IPS-NIHi7 (cell line): ENCODE data around the gene ZDHHC20.

Source experiments
- DNase-seq: peaks from one replicate; pipeline ENCODE4 v3.0.0; 2012; ENCODE audit warnings: mixed read lengths; ENCODE audit errors: extremely low spot score

Gene ZDHHC20

DNA sequence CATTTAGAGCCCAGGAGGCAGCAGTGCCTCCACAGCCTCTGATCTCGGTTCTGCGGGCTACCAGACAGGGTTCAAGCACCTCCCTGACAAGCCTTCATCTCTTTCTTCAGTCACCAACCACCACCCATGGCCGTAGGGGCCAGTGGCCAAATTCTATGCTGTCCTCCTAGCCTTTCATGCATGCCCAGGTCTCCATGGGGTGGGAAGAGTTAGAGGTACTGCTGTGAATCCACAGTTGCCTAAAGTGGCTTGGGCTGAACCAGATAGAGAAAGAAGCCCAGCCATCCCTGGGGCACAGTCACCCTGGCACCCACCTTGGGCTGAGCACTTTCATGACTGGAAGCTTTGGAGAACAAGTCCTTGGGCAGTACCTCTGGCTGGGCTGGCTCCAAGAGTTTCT, 97.4 kb downstream of the ZDHHC20 start:
- DNase-seq: no peak

DNA sequence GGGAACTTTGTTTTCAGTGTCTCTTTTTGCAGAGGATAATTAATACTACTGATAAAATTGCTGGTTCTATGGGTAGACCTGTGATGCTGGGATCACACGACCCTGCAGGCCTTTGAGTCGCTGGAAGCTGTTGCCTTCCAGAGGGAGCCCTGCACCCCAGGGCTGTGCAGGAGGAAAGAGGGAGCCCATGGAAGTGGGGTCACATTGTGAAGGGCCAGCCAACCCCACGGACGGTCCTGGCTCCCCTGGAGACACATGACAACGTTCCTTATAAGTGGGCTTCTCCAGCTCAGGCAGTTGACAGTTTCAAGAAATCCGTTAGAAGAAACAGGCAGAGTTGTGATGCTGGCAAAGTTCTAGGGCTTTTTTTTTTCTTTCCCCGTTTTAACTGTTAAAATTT, 98.0 kb downstream of the ZDHHC20 start:
- DNase-seq: no peak

DNA sequence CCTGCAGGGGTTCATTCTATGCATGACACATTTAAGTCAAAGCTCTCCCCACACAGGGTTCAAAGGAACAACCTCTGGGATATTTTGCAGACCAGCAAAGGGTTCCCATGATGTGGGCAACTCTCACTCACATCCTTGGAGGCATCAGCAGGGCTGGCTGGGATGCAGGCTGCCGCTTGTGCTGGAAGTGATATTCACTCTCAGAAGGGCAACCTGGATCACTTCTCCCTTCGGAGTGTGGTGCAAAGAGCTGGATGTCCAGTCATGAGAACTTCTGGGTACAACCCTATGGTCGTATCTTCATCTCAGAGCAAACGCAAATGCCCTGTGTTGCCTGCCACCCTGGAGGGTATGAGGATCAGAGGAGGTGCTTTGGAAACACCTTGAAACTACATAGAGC, 98.6 kb downstream of the ZDHHC20 start:
- DNase-seq: no peak

DNA sequence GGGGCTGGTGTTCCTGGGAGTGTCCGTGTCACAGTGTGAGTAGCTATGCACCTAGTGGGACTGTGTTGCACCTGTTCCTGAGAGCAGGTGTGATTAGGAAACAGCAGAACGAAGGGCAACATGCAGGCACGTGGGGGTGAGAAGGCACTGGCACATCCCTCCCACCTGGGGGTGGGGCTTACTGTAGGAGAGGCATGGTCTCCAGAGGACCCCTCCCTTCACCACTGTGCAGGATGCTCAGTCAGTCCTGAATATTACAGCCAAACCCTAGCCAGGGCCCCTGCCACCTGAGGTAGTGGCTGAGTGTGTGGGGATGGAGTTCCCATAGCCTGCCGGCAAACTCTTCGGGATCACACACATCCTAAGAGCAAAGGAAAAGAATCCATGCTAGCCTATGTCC, 99.2 kb downstream of the ZDHHC20 start:
- DNase-seq: no peak

DNA sequence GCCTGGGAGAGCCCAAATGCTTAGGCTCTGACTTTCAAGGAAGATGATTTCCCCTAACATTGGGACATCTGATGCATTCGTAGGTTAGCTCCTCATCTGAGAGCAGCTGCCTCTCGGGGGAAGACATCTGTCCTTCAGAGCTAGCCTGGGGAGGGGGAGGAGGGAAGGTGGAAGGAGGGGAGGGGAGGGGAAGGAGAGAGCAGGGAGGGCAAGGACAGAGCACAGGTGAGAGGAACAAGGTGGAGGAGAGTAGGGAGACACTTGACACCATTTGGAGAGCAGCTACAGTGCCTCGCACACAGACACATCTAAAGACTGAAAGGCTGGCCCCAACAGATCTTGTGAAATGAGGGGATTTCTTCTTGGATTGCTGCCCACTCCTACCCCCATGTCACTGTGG, 103.8 kb downstream of the ZDHHC20 start:
- no peak for DNase-seq

DNA sequence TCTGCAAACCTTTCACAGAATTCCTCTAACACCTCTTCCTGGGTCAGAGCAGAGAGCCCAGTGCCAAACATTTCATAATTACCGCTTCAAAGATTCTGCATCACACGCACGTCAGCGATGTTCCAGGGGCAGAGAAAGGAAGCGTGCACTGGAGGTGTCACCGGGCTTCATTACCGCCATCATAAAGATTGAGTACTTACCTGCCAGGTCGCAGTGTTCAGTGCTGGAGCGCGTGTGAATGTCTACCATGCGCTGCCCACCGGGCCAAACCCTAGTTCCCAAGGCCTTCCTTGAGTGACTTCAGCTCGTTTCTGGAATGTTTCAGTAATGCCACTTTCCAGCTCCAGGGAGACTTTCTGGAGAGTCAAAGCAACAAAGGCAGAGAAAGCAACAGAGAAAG, 104.4 kb downstream of the ZDHHC20 start:
- no peak for DNase-seq

DNA sequence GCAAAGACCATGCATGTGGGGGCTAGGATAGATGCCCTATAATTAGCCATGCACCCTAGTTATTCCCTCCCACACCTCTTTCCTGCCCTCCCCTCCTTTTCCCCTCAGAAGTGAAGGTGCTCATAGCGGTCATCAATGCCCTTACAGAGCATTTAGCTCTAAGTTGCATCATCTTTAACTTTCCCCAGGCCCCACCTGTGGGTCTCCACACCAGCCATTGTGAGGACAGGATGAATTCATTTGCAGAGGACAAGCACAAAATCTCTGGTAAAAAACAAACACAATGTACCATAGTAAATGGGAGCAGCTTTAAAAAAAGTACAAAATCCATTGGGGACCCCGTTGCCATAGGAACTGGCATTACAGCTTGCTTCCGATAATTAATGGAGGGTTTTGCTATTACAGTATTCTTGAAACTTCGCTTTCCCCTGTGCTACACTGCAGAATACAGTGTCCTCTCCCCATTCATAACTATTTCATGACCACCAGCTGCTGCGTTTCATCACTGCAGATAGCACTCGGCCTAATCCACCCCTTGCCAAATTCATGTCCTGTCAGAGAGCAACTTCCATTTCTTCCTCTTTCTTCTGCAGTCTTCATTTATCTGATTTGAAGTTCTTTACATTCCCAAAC, 110.5 kb downstream of the ZDHHC20 start:
- DNase-seq: no peak

DNA sequence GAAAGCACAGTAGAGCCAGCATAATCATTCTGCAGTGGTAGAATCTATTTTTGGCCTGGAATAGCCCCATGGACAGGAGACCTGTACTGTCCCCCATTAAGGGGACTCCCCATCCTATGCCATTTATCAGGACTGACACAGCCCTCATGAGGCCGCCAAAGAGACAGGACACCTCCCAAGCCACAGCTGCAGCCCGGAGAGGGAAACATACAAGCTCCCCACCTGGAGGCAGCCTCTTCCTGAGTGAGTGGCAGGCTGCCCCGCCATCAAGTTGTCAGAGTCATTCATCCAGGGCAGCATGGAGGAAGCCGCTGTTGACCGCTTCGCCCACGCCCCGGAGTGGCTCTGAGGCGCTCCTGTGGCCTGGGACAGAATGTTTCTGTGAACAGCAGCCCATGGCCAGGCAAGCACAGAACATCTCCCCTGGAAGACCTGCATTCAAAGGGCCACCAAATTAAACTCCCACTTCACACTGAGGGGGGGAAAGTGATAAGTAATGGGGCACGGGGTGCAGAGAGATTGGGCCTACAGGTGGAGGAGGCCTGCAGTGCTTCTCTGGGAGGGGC, 111.3 kb downstream of the ZDHHC20 start:
- DNase-seq: peak; percentile 38

DNA sequence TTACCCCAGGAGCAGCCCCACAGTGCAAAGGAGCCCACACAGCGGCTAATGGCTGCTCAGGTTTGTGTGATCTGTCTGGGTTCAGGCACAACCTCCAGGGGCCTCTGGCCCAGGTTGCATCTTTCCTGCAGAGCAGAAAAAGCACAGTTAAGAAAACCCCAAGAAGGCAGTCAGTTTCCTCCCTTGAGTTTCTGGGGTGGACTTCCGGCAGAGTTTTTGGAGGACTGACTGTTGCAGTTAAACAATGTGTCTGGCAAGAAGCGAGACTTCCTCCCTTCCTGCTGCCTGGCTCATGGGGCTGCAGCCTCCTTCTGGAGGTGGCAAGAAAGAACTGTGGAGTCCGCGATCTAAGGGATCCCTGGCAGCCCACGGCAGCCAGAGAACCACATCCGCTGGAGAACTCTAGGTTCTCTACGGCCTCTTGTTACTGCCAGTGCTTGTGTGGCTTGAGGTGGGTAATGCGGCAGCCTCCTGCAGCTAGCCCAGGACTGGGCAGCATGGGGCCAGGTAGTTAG, 114.4 kb downstream of the ZDHHC20 start:
- DNase-seq: no peak

DNA sequence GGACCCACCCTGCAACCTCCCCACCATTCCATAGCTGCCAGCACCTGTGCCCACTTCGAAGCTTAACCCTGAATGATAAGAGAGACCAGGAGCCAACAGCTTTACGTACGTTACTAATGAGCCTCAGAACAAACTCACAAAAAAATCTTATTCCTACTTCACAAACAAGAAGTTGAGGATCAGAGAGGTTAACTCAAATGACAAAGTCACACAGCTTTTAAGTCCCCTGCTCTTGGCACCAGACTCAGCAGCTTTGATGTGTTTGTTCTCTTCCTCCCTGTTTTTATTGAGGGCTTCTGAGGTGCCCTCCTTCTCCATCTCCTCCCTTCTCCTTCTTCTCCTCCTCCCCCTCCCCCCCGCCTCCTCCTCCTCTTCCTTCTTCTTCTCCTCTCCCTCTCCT, 115.4 kb downstream of the ZDHHC20 start:
- no peak for DNase-seq

DNA sequence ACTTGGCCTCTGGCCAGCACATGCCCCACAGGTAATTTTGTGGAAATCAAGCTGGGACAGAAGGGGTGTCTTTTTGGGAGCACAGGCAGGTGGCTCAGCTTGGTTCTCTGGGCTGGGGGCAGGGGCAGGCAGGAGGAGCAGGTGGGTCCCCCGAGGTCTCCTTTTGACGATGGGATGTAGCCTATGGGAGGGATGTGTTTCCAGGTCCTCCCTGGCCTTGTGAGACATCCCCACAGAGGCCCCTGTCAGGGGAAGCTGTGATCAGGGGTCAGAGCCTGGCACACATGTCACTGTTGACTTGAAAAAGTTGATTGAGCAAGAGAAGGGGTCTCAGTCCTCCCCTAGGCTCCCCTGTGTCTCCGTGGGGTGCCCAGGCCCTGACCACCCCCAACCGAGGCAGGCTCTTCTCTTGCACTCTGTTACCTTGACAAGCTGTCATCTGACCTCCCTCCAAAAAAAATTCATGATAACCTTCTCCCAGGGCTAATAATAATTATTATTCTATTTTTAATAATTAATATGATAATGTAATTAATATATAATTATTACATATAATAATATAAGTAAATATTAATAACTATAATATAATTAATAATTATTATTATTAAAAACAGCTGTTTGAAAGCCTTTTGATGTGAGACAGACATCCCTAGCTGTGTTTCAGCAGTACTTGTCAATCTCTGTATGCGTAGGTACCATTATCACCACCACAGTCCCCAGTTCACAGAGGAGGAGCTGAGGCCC, 116.2 kb downstream of the ZDHHC20 start:
- no peak for DNase-seq

DNA sequence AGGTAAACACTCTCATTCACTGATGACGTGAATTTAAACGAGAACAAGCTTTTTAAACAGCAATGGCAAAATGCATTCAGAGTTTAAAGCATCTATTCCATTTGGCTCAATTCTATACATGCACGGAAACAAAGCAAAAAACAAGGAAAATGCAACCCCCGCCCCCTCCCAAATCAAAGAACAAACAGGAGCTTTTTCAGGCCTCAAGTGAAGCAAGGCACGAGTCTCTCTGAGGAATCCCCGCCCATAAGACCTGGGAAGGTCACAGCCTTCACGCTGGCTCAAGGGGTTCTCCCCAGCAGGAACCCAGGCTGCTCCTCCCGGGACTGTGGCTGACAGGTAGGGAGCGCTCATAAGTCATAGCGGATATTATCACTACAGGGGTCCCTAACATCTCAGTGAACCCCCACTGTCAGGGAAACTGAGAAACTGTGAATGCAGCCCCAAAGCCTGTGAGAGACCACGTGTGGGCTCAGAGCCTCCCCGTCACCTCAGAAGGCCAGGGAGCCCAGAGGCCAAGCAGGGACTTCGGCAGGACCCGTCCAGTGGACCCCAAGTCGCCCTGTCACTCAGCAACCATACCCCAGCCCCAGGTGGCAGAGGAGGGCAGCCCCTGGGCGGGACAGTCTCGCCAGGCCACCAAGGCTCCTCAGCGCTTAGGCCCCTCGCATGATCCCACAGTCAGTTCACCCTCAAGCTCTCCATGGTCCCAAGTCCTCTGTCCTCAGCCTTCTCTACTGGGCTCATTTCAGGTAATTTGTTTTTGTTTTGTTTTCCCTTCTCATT, 117.3 kb downstream of the ZDHHC20 start:
- no peak for DNase-seq

DNA sequence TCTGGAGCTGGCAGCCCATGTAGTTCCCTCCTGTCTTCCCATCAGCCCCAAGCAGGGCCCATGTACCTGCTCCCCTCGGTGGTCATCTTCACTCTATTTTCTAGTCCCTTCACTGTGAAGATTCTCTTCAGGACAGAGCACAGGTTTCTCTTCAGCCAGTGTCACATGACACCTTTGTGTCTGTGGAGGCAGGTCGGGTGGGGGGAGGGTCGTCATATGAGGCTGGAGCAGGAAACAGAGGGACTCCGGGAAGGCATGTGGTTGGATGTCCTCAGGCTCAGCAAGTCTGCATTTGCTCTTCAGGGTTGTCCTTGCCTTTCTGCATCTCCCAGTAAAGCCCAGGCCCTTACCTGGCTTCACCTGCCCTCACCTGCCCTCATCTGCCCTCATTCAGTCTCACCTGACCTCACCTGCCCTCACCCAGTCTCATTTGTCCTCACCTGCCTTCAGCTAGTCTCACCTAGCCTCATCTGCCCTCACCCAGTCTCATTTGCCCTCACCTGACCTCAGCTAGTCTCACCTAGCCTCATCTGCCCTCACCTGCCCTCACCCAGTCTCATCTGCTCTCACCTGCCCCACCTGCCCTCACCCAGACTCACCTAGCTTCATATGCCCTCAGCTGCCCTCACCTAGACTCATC, 120.3 kb downstream of the ZDHHC20 start:
- DNase-seq: peak; percentile 53

DNA sequence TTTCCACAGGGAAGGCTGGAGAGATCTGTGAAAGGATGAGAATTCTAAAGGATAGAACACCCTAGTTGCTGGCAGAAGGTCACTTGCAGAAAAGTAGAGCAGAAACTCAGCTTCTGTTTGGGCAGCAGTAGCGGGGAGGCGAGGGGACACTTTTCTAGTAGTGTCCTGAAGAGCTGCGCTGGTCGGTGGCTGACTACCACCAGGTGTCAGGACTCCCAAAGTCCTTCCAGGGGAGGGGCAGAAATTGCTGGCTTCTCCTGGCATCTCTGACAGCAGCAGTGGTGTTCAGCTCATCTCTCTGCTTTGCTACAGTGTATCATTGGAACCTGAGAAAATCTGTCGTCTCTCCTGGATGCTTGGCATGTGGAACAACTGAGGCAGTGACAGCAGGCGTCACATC, 120.9 kb downstream of the ZDHHC20 start:
- DNase-seq: peak; percentile 38

DNA sequence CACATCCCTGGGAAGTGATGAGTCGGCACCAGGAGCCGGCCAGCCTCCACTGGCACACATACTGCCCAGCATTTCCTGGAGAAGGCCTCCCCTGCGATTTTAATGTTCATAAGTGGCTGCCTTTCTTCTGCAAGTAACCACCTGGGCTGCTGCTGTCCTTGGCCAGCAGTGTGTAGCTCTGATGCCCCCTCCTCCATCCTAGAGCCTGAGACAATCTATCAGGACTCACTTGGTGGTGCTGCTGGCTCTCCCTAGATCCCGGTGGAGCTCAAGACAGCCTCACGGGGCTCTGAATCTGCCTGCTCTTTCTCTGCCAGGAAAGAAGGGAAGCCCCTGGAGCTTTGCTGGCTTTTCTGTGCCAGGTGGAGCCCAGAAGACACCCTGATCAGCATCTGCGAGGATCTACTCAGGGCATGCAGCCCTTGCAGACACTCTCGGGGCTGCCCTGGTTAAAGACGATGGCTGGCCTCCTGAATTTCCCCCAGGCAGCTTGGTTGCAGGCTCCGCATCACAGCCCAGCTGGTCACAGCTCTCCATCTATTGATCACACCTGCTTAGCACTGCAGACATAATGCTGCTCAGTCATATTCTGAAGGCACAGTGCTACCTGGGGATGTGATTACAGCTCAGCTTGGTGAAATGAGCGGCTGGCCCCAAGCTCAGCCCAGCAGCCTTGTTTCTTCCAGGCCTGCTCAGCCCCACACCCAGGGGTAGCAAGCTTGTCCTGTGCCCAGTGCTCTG, 122.3 kb downstream of the ZDHHC20 start:
- no peak for DNase-seq

DNA sequence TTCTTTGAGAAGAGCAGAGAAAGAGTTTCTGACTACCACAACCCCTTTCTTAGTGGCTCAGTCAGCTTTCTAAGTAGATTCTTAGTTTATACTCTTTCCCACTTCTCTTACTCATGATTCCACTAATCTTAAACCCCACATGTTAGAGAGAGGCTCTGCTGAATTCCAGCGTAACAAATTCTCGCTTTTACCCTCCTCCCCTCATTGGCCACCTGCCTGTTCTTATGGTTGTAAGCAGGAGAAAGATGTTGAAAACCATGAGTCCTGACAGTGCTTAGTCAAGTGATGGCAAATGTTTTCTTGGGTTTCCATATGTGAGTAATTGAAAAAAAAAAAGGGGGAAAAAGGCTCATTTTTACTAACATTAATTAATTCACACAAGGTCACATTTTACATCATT, 125.9 kb downstream of the ZDHHC20 start:
- DNase-seq: no peak

DNA sequence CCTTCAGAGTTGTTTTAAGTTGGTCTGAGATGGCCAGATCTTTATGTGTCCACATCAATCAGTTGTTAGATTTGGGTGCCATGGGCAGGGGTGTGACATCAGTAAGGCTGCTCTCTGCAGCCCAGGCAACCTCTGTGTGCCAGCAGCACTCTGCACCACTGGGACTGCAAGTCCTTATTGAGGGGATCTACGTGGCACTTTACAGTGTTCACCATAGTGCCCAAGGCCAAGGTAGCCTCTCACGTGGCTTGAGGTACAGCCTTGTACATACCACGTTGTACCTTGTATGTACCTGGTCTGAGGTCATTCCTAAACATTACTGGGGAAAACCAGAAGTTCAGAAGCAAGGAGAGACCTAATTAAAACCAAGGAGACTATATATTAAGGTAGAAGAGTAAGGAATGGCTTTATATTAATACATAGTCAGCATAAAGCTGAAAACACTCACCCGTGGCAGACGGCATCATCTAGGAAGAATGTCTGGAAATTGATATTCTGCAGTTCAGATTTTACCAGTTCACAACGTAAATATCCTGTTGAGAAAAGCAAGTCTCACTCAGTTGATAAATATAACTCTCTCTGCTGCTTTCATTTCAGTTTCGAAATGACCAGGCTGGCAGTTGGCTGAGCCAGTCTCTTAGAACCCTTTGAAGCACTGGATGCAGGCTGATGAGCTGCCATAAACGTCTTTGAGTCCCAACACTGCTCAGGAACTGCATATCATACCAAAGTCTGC, 128.8 kb downstream of the ZDHHC20 start:
- no peak for DNase-seq

DNA sequence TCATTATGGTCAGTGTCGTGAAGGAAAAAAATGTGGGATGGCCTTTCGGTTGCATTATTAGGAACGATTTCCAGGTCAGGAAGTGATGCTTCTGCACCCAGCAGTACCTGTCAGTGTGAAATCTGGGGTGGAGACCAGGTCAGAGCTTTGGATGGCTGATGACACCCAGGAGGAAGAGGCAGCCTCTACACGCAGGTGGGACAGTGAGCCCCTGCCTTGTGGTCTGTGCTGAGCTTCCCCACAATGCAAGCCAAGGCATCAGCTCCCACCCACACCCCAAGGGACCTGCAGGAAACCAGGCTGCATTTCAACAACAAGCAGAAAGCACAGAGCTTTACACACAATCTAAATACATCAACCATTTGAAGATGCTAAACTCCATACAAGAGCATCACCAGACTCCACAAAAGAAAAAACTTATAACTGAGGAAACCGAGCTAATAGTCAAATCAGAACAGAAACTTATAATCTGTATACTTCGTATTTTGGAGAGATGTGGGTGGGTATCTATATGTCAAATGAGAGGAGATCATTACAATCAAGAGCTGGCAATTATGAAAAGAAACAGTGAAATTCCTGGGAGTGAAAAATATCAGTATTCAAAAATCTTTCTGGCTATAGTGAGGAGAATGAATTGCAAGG, 130.1 kb downstream of the ZDHHC20 start:
- DNase-seq: no peak

DNA sequence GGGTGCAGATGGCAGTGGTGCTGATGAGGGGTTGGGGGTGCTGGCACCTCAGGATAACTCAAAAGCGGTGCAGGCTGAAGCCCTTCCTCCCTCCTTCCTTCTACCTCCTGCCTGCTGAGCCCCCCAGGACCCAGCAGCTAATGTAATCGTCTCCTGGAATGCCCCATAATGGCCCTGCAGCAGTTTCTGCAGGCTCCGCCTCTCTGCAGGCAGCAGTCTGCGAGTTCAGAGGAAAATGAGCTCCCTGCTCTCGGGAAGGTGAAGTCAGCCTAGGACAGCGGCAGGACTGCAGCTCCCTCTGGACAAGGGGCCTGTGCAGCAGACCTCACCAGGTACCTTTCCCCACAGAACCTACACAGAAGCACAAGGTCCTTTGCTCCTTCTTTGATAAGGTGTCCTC, 130.9 kb downstream of the ZDHHC20 start:
- DNase-seq: peak; percentile 31
